Mesenteric fat pad (tissue), 1 donor: Measurements from ENCODE around the gene HDDC2. TPM values are rescaled to one million over a fixed set of nuclear protein-coding genes. Genes with fewer than 3 reads are reported as not detected.

Source experiments
- DNase-seq: peaks from one replicate; pipeline ENCODE4 v3.0.0-alpha.2; 2020; ENCODE audit warnings: low spot score
- total RNA-seq: library from RNA; stranded (reverse); fragmentation: NEBNext Ultra II Directional; extraction: Animal tissue kit (Norgen Biotek cat#: 25700); gene quantifications from one replicate; pipeline ENCODE4 v1.2.1, GENCODE V29; 2021
- donor health status: DM: yes; HTN: yes; CAD: no.

HDDC2 gene
- total RNA-seq, 1 donor from 2014 or later: 53.9 TPM

DNA sequence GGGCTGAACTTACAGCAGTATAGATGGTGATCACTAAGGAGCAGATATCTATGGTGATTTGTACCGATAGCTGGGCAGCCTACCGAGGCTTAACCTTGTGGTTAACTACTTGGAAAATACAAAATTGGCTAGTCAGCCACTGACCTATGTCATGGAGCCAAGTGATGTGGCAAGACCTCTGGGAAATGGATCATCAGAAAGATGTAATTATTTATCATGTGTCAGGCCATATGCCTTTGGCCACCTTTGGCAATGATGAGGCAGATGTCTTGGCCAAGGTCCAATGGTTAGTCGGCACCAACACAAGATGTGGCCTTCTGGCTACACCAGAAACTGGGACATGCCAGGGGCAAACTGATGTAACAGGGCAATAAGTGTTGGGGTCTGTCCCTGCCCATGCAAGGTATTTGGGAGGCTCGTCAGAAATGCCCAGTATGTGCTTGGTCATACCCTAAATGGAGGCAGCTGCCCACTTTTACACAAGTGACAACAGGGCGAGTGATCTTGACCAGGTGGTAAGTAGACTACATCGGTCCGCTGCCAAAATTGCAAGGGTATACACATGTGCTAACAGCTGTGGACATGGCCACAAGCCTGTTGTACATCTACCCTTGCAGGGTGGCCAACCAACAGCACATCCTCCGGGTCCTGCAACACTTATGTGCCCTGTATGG lies 30.1 kb downstream of the HDDC2 start:
- DNase-seq: no peak

GRCh38 chr6:125270380-125270779 lies 31.4 kb downstream of the HDDC2 start:
- no peak for DNase-seq

DNA sequence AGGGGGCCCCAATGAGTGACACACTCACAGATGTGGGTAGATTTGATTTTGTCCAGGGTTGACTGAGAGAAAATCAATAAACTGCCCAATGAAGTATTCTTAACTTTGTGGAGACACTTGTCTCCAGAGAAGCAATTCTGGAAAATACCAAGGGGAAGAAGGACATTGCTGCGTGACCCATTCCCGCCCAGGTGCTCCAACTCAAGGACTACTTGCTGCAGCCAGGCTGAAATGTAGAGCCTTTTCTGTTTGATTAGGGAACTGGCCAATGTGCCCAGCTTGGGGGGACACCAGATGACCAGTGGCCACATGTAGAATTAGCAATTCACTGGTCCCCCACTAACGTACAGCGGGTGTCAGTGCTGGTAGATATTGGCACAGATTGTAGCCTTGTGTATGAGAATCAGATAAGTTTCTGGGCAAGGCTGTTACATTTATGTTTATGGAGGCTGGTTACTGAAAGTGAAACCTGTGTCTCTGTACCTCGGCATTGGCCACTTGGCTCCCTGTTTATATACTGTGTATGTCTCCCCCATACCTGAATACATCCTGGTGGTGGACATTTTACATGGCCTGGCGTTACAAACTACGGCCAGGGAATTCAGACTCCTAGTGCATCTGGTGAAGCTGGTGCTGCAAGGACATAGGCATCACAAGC lies 32.3 kb downstream of the HDDC2 start:
- no peak for DNase-seq

DNA sequence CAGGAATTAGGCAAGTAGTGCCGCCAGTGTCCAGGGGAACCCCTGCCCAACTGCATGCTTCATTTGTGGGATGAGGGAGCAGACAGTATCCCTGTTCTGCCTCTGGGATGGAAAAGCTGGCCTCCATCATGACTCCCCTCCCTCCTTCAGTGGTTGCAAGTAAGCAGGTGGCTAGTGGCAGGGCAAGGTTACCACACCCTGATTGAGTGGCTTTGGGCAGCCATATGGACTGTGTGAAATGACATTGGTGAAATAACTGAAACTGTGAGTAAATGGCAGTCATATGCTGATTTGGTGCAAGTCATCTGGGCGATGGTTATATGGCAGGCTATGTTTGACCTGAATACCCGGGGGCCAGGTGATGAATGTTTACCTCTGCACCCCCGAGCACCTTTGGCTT lies 33.0 kb downstream of the HDDC2 start:
- no peak for DNase-seq

- DNase-seq: no peak
These were observed 33.8 kb downstream of the HDDC2 start for GRCh38 chr6:125267806-125268523.

DNA sequence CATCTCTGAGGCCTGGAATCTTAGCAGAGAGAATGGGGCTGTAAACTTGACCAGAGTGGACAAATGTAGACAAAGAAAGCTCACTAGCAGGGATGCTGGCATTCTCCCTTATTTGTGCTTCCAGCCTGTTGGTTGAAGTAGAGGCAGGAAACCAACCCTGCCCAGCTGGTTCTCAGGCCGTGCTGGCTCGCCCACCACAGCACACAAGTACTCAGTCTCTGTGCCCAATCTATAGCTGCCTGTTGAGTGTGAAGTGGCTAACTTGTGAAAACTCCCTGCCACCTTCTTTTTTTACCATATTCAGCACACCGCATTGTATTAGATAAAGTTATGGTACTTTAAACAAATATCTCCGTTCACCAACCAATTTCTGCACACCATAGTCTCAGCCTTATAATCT lies 37.3 kb downstream of the HDDC2 start:
- no peak for DNase-seq

- peak; percentile 74 for DNase-seq
These were observed 39.5 kb downstream of the HDDC2 start for GRCh38 chr6:125262016-125263013.

GRCh38 chr6:125259354-125259736 lies 42.4 kb downstream of the HDDC2 start:
- DNase-seq: no peak

DNA sequence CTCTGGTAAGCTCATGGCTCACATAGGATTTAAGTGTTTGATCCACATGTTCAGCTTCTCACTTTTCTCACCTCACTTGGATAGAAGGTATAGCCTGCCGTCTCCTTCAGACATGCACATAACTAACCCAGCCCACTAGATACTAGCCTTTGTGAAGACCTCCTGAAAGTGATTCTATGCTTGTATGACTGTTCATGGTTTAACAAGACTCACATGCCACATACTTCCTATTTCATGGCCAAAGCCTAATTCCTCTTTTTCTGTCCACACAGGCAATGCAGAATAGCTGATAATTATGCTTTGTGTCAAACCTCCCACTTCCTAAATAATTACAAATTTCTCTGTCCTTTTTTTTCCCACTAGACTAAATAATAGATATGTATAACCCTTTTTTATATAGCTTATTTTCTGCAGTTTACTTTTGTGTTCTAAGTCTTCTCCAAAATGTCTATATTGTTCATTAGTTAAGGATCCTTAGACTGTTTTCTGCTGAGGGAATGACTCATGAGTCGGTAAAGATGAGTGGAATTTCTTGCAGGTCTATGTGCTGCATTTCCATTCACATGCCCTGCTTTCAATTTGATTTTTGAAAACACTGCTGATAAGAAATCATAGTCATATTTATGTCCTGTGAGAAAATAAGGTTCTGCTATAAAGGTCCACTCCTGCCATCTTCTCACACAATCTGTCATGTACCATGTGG lies 43.0 kb downstream of the HDDC2 start:
- DNase-seq: no peak

DNA sequence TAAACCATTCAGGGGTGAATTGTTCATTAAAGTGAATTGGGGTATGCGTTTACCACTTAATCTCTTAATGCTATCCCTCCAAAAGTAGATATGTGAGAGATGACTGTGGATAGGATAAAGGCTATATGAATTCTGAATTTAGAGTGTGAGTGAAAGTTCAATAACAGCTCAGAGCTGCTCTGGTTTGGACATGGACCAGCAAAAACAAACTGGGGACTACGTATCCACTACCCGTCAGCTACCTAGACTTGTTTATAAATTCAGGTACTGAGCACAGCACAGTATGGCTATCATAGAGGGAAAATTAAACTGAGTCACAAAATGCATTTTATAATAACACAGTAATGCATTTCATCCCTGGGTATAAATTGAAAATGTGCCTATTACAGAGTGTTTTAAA lies 44.4 kb downstream of the HDDC2 start:
- no peak for DNase-seq

DNA sequence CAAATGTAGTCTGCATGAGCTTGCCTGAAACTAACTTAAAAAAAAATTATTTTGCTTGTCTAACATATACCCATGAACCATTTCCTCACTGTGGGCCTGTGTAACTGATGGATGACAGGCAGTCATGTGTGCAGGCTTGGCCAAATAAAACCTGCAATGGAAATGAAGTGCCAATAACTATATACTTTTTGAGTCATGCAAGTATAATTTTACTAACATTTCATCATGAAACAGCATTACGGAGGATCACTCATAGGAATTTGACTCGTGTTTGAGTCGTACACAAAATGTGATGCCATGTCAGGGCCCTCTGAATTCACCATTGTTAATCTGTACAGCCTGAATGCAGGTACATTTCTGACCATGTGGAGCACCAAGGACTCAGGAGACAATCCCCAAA lies 46.6 kb downstream of the HDDC2 start:
- no peak for DNase-seq

DNA sequence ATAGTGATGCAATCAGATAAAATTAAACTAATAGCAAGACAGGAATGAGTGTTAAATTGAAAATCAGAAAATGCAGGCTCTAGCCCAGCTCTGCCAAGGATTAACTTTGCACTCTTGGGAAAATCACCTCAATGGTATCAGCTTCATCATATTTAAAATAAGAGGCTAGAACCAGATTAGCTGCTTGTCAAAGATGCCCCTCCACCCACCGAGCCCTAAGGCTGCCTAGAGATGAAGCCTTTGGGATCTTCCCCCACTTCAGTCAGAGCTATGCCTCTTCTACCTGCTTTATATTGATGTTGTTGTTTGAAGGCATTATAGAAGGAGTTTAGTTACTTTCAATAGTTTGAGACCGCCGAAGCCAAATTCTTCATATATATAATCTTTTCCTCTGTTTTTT lies 47.4 kb downstream of the HDDC2 start:
- DNase-seq: no peak

DNA sequence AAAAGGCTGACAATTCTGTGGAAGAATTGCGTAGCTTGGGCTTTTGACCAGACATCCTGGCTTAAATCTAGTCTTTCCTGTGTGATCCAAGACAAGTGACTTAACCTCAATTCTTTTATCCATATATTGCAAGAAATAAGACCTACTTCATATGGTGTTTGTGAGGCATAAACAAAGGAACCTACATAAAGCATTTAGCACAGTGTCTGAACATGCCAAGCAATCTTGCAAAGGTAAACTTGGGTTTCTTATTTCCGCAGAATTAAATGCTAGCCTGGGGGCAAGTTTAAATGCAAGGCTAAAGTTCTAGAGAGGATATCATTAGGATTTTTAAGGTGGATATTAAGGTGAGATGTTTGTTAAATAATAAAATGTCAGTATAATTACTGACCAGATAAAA lies 47.9 kb downstream of the HDDC2 start:
- DNase-seq: no peak

GRCh38 chr6:125252891-125253290 lies 48.9 kb downstream of the HDDC2 start:
- DNase-seq: no peak

DNA sequence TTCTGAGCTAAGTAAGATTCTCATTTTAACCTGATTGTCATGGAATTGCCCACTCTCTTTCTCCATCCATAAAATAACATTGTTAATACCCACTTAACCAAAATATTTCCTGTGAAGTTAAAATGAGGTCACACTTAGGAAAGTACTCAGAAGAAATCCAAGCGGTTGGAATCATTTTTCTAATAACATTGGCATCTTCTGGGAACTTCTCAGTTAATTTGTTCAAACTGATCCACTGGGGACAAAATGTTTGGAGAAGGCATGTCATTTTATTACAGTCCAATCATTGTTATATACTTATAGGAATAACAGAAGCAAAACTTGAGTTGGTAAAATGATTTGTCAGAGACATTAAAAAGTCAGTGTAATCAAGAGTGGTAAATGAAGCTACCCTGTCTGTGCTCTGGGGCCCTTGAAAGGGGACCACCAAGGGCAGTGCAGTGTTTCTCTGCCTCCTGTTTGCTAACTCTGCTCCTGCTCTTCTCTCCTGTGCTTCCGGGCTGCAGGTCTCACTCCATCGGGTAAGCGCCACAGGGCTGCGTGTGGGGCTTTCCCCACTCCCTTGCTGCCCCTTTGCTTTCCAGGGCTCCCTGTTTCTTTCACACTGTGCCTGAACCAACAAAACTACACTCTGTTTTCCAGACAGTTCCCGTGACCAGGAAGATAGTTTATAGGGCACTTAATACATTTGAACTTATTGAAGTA lies 50.1 kb downstream of the HDDC2 start:
- no peak for DNase-seq

DNA sequence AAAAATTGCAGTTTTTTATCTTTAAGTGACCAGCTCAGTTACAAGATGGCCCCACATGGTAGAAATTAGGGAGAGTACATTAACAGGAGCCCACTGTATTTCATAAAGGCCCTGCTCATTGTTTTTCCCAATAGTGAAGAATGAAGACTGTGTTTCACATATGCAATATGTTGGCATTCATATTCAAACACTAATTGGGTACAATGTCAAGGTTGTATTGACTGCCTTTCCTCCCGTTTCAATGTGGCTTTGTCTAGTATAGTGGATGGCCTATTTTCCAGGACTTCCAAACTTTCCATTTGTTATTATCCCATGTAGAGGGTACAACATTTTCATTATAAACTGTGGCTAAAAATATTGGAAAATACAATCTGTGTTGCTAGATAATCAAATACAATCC lies 51.3 kb downstream of the HDDC2 start:
- DNase-seq: no peak

- DNase-seq: no peak
These were observed 53.6 kb downstream of the HDDC2 start for GRCh38 chr6:125248136-125248535.

GRCh38 chr6:125246566-125246965 lies 55.2 kb downstream of the HDDC2 start:
- no peak for DNase-seq

GRCh38 chr6:125245523-125246264 lies 56.1 kb downstream of the HDDC2 start:
- no peak for DNase-seq
